Omental fat pad (tissue), 4 donors: Measurements from ENCODE around the gene TBC1D4. TPM values are rescaled to one million over a fixed set of nuclear protein-coding genes. Genes with fewer than 3 reads are reported as not detected.
"Not testable (repeated sequence)": the region's sequence is repeated elsewhere in the genome, so short reads cannot be mapped to it uniquely, and the experiment has no call there.

ENCODE experiments used
- ATAC-seq: fragments of 150-250 bp; one replicate; pipeline ENCODE4 v1.9.1; 2016; ENCODE audit warnings: mild to moderate bottlenecking, moderate library complexity; ENCODE audit not compliant: low FRiP score
- DNase-seq: peaks from one replicate; pipeline ENCODE4 v3.0.0-alpha.2; 2019; ENCODE audit warnings: low spot score
- CTCF ChIP-seq, 3 donors: fragments of 450-650 bp; IDR thresholded peaks; one replicate each; pipeline ENCODE4 v1.5.1; 2016 to 2017; ENCODE audit warnings: antibody characterized with exemption in 3 of 3, mild to moderate bottlenecking in 3 of 3, moderate library complexity in 2 of 3
- total RNA-seq, 4 donors: library from RNA; depleted of rRNA; stranded (reverse); fragments of >200 nt; gene quantifications; one replicate each; pipeline ENCODE4 v1.1.0, GENCODE V29; 2016

The TBC1D4 gene
- total RNA-seq, 4 donors from 2014 or later, result 24.7 to 55.1 (median 39.2) TPM

- TF ChIP-seq CTCF (IDR thresholded peaks at IDR 0.05), result no peak
- DNase-seq, result no peak
These were observed 174.5 kb downstream of the TBC1D4 start for GRCh38 chr13:75307370-75307949.

GRCh38 chr13:75306967-75307366 is 175.0 kb downstream of the TBC1D4 start:
- not testable (repeated sequence) for DNase-seq, ATAC-seq

More at GRCh38 chr13:75307370-75307949, 174.5 kb downstream of the TBC1D4 start:
- ATAC-seq, result no peak

DNA sequence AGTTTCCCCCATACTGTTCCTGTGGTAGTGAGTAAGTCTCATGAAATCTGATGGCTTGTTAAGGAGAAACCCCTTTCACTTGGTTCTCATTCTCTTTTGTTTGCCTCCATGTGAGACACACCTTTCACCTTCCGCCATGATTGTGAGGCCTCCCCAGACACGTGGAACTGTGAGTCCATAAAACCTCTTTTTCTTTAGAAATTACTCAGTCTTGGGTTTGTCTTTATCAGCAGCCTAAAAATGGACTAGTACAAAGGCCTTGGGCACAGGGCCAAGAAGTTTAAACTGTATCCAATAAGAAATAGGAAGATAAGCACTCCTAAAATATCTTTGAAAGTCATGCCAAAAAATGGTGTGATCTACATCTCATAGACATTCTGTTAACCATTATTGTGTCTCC is 176.9 kb downstream of the TBC1D4 start:
- TF ChIP-seq CTCF (IDR thresholded peaks at IDR 0.05), result no peak
- ATAC-seq, result no peak
- DNase-seq, result no peak

DNA sequence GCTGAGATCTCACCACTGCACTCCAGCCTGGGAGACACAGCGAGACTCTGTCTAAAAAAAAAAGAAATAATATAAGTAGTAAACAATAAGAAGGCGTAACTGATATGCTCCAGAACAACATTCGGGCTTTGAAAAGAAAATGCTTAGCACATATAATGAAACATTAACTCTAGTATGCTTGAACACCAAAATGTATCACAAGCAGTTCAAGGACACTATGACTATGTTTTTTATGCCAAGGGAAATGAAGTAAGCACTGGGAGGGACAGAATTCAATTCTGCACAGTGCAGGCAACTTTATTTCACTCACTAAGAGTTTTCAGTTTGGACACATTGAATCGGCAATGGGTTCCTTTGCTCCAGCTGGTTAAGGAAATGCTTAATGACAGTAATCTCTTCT is 178.7 kb downstream of the TBC1D4 start:
- TF ChIP-seq CTCF (IDR thresholded peaks at IDR 0.05), result no peak
- DNase-seq (no peak), ATAC-seq (no peak)

DNA sequence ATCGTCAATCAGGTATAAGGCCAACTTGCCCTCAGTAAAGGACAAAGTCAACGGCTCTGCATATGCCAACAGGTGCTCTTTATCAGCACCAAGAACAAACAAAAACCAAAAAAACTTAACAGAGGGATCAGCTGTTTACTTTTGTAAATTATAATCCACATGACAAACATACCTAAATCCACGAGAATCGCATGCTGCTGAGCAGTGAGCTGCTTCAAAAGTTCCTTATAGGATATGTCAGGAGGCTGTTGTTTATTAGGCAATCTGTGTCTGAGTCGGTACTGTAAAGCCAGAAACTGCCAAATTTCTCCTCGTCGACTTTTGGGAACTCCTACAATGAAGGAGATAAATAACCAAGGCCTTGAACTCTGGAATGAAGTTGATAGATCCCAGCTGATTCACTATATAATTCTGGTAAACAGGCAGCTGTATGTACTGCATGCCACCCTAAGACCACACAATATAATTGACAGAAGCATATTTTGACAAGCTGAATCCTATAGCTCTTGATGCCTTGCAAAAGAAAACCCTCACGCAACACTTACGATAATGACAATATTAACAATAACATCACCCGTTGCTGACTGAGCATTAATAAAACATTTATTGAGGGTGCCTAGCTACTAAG is 179.8 kb downstream of the TBC1D4 start:
- ATAC-seq (no peak), DNase-seq (no peak)
- TF ChIP-seq CTCF (IDR thresholded peaks at IDR 0.05), result no peak

DNA sequence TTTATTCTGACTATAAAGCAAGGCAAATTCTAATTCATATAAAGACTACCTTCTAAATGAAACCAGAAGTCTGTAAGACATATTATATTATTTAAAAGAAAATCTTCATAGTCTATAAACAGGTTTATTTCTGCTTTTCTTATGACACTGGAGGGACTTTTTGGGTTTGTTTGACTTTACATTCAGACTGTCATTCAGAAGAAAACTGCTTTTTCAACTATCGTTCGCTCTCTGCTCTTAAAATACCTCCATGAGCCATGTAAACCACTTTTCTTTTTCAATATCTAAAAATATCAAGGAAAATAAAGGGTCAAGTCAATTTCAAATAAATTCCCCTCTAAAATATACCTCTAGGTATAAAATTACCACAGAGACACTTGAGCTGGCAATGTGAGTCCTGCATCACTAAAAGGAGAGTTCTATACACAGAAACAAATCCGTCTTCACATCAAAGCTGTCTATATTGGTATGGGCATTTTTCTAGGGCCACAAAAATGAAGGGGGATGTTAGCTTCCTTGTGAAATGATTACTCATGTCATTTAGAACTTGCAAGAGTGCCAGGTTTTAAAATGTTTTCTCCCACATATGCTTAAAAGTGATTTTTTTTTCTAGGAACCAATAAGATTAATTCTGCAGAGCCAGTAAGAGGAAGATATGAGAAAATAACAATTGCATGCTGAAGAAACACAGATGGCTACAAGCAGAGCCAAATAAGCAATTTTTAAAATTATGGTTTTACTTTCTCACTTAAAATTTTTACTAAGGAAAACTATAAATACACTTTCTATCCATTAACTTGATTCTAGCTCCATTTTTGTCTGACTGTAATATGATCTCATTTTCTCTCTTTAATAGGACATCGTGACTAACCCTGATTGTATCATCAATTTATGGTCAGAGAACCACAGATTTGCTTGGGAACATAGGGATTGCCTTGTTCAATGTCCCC is 181.8 kb downstream of the TBC1D4 start:
- no peak for DNase-seq
- TF ChIP-seq CTCF (IDR thresholded peaks at IDR 0.05), result no peak
- ATAC-seq, result no peak

DNA sequence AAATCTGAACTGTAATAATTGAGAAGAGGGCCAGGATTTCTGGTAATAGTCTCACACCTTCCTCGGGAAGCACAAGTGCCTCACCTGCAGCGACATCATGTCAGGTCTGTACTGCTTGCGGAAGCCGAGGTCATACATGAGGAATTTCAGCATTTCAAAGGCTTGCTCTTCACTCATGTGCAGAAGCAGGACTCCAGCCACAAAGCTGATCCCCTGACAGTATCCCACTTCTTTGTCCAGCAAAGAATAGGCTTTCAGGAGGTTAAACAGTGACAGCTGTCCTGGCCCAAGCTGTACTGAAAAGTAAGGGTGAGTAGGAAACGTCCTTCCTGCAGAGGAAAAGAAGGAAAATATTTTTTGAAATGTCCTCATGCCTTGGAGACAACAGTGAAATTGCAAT is 182.7 kb downstream of the TBC1D4 start:
- no peak for TF ChIP-seq CTCF (IDR thresholded peaks at IDR 0.05)
- no peak for ATAC-seq
- no peak for DNase-seq
